SK-N-SH (cell line): ENCODE results near the gene RERG. TPM values are rescaled to one million over a fixed set of nuclear protein-coding genes. Genes with fewer than 3 reads are reported as not detected.

Experiments
- CTCF ChIA-PET: fragments of 300-600, 350-600 bp; formaldehyde crosslinking; extraction: SDS; loops from one replicate; lab custom pipeline; 2021; lab: Yijun Ruan, JAX
- POLR2A ChIA-PET: fragments of 350-600 bp; sonication (Branson Sonifier 250); formaldehyde crosslinking; extraction: SDS; loops from one replicate; lab custom pipeline; 2020; ENCODE audit warnings: antibody characterized with exemption, inconsistent platforms; lab: Yijun Ruan, JAX
- DNase-seq: peaks from one replicate; pipeline ENCODE4 v3.0.0; 2012
- H2AFZ ChIP-seq: fragments of 200-600 bp; sonication (generic); 2 replicates; pipeline ENCODE4 v1.8.1; 2016; ENCODE audit warnings: antibody characterized with exemption, mild to moderate bottlenecking, low read depth
- H3F3A ChIP-seq: fragments of 200-600 bp; sonication (generic); replicated peaks from 2 replicates; pipeline ENCODE3; 2016; ENCODE audit warnings: antibody characterized with exemption, mild to moderate bottlenecking; ENCODE audit not compliant: insufficient read depth
- H3K27ac ChIP-seq, 2 experiments: fragments of 200-500 bp in 1 of 2; fragments of 200-600 bp in 1 of 2; sonication (Bioruptor generic) in 1 of 2; sonication (generic), shearing (Covaris generic) in 1 of 2; 2 replicates each; pipeline versions ENCODE4 v1.5.1 to v1.6.1; 2014 to 2016; ENCODE audit warnings: low read depth in 2 of 2, inconsistent platforms in 1 of 2, low read length in 1 of 2, mild to moderate bottlenecking in 1 of 2, mixed read lengths in 1 of 2
- H3K27me3 ChIP-seq: fragments of 200-600 bp; sonication (generic), shearing (Covaris generic); 2 replicates; pipeline ENCODE4 v1.6.1; 2016; ENCODE audit warnings: mixed run types; ENCODE audit not compliant: insufficient read depth
- H3K36me3 ChIP-seq, 2 experiments: fragments of 200-500 bp in 1 of 2; fragments of 200-600 bp in 1 of 2; sonication (Bioruptor generic) in 1 of 2; sonication (generic) in 1 of 2; replicated peaks in 1 of 2; 2 replicates each; pipeline versions ENCODE3 to v1.5.1; 2014 to 2016; ENCODE audit warnings: low read length in 1 of 2, mild to moderate bottlenecking in 1 of 2; ENCODE audit not compliant: insufficient read depth in 2 of 2, control insufficient read depth in 1 of 2
- H3K4me1 ChIP-seq, 2 experiments: fragments of 200-500 bp in 1 of 2; fragments of 200-600 bp in 1 of 2; sonication (Bioruptor generic) in 1 of 2; sonication (generic), shearing (Covaris generic) in 1 of 2; 2 replicates each; pipeline versions ENCODE4 v1.5.1 to v1.6.1; 2014 to 2016; ENCODE audit warnings: low read depth in 1 of 2, low read length in 1 of 2, mixed run types in 1 of 2; ENCODE audit not compliant: insufficient read depth in 2 of 2, control insufficient read depth in 1 of 2
- H3K4me2 ChIP-seq: fragments of 200-600 bp; sonication (generic), shearing (Covaris generic); 2 replicates; pipeline ENCODE4 v1.6.1; 2017; ENCODE audit warnings: mixed run types
- H3K4me3 ChIP-seq, 2 experiments: fragments of 200-500 bp in 1 of 2; fragments of 200-600 bp in 1 of 2; sonication (Bioruptor generic) in 1 of 2; sonication (generic), shearing (Covaris generic) in 1 of 2; 2 replicates each; pipeline versions ENCODE4 v1.5.1 to v1.8.1; 2014 to 2016; ENCODE audit warnings: low read depth in 2 of 2, inconsistent platforms in 1 of 2, low read length in 1 of 2, mild to moderate bottlenecking in 1 of 2, mixed read lengths in 1 of 2, moderate library complexity in 1 of 2
- H3K79me2 ChIP-seq: fragments of 200-600 bp; sonication (generic); 2 replicates; pipeline ENCODE4 v1.8.1; 2017; ENCODE audit warnings: mild to moderate bottlenecking; ENCODE audit not compliant: insufficient read depth
- H3K9ac ChIP-seq: fragments of 200-600 bp; sonication (generic); 2 replicates; pipeline ENCODE4 v1.6.1; 2017; ENCODE audit warnings: mixed run types
- H3K9me2 ChIP-seq: fragments of 200-600 bp; sonication (generic); 2 replicates; pipeline ENCODE4 v1.6.1; 2017; ENCODE audit warnings: mixed run types
- H3K9me3 ChIP-seq: fragments of 200-600 bp; sonication (generic); 2 replicates; pipeline ENCODE4 v1.6.1; 2017; ENCODE audit warnings: mixed run types, mild to moderate bottlenecking, moderate library complexity
- H4K20me1 ChIP-seq: fragments of 200-600 bp; sonication (generic); 2 replicates; pipeline ENCODE4 v1.6.1; 2017; ENCODE audit warnings: mild to moderate bottlenecking, mixed run types; ENCODE audit not compliant: insufficient read depth
- CHD2 ChIP-seq: fragments of 150-350 bp; IDR thresholded peaks from 2 replicates; pipeline ENCODE4 v1.6.1; 2018; ENCODE audit warnings: low read length; ENCODE audit not compliant: partially characterized antibody
- EP300 ChIP-seq, 2 experiments: IDR thresholded peaks; 2 replicates each; pipeline versions ENCODE4 v1.4.0 to v1.6.1; 2012; ENCODE audit warnings: borderline replicate concordance in 1 of 2, low read depth in 1 of 2, low read length in 1 of 2
- FOXJ3 ChIP-seq: sonication (generic); formaldehyde crosslinking; IDR thresholded peaks from 2 replicates; pipeline ENCODE4 v1.5.1; 2020; ENCODE audit warnings: mild to moderate bottlenecking, missing genetic modification reagents
- GABPA ChIP-seq: IDR thresholded peaks from 2 replicates; pipeline ENCODE4 v1.4.0; 2012; ENCODE audit warnings: low read depth, mild to moderate bottlenecking
- NRF1 ChIP-seq: IDR thresholded peaks from 2 replicates; pipeline ENCODE4 v1.6.1; 2012; ENCODE audit warnings: low read depth, mild to moderate bottlenecking, low read length
- POLR2AphosphoS5 ChIP-seq: IDR thresholded peaks from 2 replicates; pipeline ENCODE4 v1.6.1; 2012; ENCODE audit warnings: low read depth, low read length
- RXRA ChIP-seq: IDR thresholded peaks from 2 replicates; pipeline ENCODE4 v1.4.0; 2012; ENCODE audit warnings: low read depth, mild to moderate bottlenecking, borderline replicate concordance
- SIN3A ChIP-seq: IDR thresholded peaks from 2 replicates; pipeline ENCODE4 v1.6.1; 2012; ENCODE audit warnings: low read depth, mild to moderate bottlenecking, low read length, moderate library complexity, borderline replicate concordance
- SMC3 ChIP-seq: IDR thresholded peaks from 2 replicates; pipeline ENCODE4 v1.6.1; 2012; ENCODE audit warnings: low read depth, low read length, improper control_type of control experiment
- TAF1 ChIP-seq: IDR thresholded peaks from 2 replicates; pipeline ENCODE4 v1.6.1; 2012; ENCODE audit warnings: low read depth, mild to moderate bottlenecking, low read length, moderate library complexity, borderline replicate concordance
- TEAD4 ChIP-seq: IDR thresholded peaks from 2 replicates; pipeline ENCODE4 v1.4.0; 2012; ENCODE audit warnings: mild to moderate bottlenecking, borderline replicate concordance; ENCODE audit not compliant: insufficient read depth
- YY1 ChIP-seq: IDR thresholded peaks from 2 replicates; pipeline ENCODE4 v1.4.0; 2012; ENCODE audit warnings: low read depth, mild to moderate bottlenecking
- WGBS: methylation state at CpG from one replicate; pipeline ENCODE4 v1.1.6; 2017; ENCODE audit warnings: low lambda C conversion rate; 5-methylcytosine and 5-hydroxymethylcytosine counted together
- polyA plus RNA-seq, 3 experiments: library from polyadenylated mRNA; depleted of rRNA; stranded (reverse); fragments of >200 nt; gene quantifications; 2 replicates each; pipeline ENCODE4 v1.2.3, GENCODE V29; 2012
- TF ChIP-seq, protein P1 (sequence below): IDR thresholded peaks from 2 replicates; pipeline ENCODE4 v1.4.0; 2012; ENCODE audit warnings: low read depth, borderline replicate concordance
- TF ChIP-seq, protein P2 (sequence below): fragments of 200-600 bp; sonication (generic); IDR thresholded peaks from 2 replicates; pipeline ENCODE4 v1.6.1; 2017; ENCODE audit warnings: antibody characterized with exemption, mild to moderate bottlenecking, moderate library complexity
- TF ChIP-seq, protein P3 (sequence below): IDR thresholded peaks from 2 replicates; pipeline ENCODE4 v1.6.1; 2012; ENCODE audit warnings: mild to moderate bottlenecking, low read depth, low read length, moderate library complexity
- TF ChIP-seq, protein P4 (sequence below): fragments of 150-350 bp; IDR thresholded peaks from 2 replicates; pipeline ENCODE4 v1.6.1; 2016; ENCODE audit warnings: mild to moderate bottlenecking, low read depth, low read length

The RERG gene
- polyA plus RNA-seq, 1 of the 3 experiments (the other 2 are of a cell fraction): 0.49 TPM

DNA sequence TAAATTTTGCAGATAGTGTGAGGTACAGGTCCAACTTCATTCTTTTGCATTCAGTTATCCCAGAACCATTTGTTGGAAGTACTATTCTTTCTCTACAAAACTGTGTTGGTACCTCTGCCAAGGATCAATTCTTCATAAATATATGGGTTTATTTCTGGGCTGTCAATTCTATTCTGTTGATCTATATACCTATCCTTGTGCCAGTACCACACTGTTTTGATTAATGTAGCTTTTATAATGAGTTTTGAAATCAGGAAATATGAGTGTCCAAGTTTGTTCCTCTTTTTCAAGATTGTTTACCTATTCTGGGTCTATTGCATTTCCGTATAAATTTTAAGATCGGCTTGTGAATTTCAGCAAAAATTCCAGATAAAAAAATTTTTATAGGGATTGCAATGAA lies 48.1 kb downstream of the RERG start:
- Histone ChIP-seq H3K27me3 (no peaks in the 10 kb centered on the region; the same call in 1 of the 2 replicates), H3K9me2 (no peaks in the 10 kb centered on the region), H3K9ac (no peak overlapping the region), H3K27ac (no peak overlapping the region), H3K36me3 (no peaks in the 10 kb centered on the region), H3K9me3 (peaks cover 5% of the 10 kb centered on the region; the same call in 1 of the 2 replicates), H3K4me2 (no peak overlapping the region), H3K79me2 (no peaks in the 10 kb centered on the region), H3K4me1 (no peaks in the 10 kb centered on the region), H3K4me3 (no peak overlapping the region), H2AFZ (no peak overlapping the region), H3F3A (no peaks in the 10 kb centered on the region), H4K20me1 (no peaks in the 10 kb centered on the region)
- TF ChIP-seq TEAD4 (no peak), YY1 (no peak), SIN3A (no peak), CHD2 (no peak), POLR2AphosphoS5 (no peak), EP300 (IDR thresholded peaks at IDR 0.05; ENCODE audit: borderline replicate concordance in 1 of 2, low read depth in 1 of 2, low read length in 1 of 2) (no peak), FOXJ3 (CRISPR knock-in tag) (no peak), GABPA (no peak), NRF1 (no peak)
- TF ChIP-seq, protein P1, sequence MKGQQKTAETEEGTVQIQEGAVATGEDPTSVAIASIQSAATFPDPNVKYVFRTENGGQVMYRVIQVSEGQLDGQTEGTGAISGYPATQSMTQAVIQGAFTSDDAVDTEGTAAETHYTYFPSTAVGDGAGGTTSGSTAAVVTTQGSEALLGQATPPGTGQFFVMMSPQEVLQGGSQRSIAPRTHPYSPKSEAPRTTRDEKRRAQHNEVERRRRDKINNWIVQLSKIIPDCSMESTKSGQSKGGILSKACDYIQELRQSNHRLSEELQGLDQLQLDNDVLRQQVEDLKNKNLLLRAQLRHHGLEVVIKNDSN: no peak
- TF ChIP-seq, protein P2, sequence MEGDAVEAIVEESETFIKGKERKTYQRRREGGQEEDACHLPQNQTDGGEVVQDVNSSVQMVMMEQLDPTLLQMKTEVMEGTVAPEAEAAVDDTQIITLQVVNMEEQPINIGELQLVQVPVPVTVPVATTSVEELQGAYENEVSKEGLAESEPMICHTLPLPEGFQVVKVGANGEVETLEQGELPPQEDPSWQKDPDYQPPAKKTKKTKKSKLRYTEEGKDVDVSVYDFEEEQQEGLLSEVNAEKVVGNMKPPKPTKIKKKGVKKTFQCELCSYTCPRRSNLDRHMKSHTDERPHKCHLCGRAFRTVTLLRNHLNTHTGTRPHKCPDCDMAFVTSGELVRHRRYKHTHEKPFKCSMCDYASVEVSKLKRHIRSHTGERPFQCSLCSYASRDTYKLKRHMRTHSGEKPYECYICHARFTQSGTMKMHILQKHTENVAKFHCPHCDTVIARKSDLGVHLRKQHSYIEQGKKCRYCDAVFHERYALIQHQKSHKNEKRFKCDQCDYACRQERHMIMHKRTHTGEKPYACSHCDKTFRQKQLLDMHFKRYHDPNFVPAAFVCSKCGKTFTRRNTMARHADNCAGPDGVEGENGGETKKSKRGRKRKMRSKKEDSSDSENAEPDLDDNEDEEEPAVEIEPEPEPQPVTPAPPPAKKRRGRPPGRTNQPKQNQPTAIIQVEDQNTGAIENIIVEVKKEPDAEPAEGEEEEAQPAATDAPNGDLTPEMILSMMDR: no peak
- CTCF ChIA-PET: no interaction called here
- WGBS: 76% methylated on average over 2 of the region's 2 CpGs
- POLR2A ChIA-PET: no interaction called here
- no peak for DNase-seq

DNA sequence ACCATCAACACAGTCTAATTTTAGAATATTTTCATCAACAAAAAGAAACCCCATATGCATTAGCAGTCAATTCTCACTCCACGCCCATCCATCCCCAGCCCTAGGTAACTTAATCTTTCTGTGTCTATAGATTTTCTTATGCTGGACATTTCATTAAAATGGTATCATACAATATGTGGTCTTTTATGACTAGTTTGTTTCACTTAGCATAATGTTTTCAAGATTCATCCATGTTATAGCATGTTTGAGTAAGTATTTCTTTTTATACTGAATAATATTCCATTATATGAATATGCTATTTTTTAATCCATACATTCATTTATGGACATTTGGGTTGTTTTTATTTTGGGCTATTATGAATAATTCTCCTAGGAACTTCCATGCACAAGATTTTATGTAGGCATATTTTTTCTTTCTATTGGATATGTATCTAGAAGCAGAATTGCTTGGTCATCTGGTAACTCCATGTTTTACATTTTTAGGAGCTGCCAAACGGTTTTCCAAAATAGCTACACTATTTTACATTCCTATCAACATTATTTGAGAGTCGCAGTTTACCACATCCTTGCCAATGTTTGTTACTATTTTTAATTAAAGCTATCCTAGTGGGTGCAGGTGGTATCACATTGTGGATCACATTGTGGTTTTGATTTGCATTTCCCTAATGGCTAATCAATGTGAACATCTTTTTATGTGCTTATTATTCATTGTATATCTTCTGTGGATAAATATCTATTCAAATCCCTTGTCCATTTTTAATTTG lies 49.0 kb downstream of the RERG start:
- ChIA-PET POLR2A (no interaction called here), CTCF (interaction anchor here (0.8 kb wide), 1 partner anchor 600 kb away, joined by 3 read pairs; no protein-coding TSS in a partner anchor)
- Histone ChIP-seq H3K36me3 (no peaks in the 10 kb centered on the region), H3K4me1 (no peaks in the 10 kb centered on the region), H3K4me2 (no peak overlapping the region), H3K9me3 (peaks cover 5% of the 10 kb centered on the region; the same call in 1 of the 2 replicates), H3K27me3 (no peaks in the 10 kb centered on the region; the same call in 1 of the 2 replicates), H2AFZ (no peak overlapping the region), H4K20me1 (no peaks in the 10 kb centered on the region), H3K9ac (no peak overlapping the region), H3K27ac (no peak overlapping the region), H3K9me2 (no peaks in the 10 kb centered on the region), H3K4me3 (no peak overlapping the region), H3F3A (no peaks in the 10 kb centered on the region), H3K79me2 (no peaks in the 10 kb centered on the region)
- 21% methylated on average over 3 of the region's 3 CpGs for WGBS
- TF ChIP-seq GABPA (no peak), TAF1 (no peak), SMC3 (no peak), NRF1 (no peak), RXRA (no peak), TEAD4 (no peak)
- TF ChIP-seq, protein P1: no peak
- TF ChIP-seq, protein P3, sequence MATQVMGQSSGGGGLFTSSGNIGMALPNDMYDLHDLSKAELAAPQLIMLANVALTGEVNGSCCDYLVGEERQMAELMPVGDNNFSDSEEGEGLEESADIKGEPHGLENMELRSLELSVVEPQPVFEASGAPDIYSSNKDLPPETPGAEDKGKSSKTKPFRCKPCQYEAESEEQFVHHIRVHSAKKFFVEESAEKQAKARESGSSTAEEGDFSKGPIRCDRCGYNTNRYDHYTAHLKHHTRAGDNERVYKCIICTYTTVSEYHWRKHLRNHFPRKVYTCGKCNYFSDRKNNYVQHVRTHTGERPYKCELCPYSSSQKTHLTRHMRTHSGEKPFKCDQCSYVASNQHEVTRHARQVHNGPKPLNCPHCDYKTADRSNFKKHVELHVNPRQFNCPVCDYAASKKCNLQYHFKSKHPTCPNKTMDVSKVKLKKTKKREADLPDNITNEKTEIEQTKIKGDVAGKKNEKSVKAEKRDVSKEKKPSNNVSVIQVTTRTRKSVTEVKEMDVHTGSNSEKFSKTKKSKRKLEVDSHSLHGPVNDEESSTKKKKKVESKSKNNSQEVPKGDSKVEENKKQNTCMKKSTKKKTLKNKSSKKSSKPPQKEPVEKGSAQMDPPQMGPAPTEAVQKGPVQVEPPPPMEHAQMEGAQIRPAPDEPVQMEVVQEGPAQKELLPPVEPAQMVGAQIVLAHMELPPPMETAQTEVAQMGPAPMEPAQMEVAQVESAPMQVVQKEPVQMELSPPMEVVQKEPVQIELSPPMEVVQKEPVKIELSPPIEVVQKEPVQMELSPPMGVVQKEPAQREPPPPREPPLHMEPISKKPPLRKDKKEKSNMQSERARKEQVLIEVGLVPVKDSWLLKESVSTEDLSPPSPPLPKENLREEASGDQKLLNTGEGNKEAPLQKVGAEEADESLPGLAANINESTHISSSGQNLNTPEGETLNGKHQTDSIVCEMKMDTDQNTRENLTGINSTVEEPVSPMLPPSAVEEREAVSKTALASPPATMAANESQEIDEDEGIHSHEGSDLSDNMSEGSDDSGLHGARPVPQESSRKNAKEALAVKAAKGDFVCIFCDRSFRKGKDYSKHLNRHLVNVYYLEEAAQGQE: no peak
- TF ChIP-seq, protein P4, sequence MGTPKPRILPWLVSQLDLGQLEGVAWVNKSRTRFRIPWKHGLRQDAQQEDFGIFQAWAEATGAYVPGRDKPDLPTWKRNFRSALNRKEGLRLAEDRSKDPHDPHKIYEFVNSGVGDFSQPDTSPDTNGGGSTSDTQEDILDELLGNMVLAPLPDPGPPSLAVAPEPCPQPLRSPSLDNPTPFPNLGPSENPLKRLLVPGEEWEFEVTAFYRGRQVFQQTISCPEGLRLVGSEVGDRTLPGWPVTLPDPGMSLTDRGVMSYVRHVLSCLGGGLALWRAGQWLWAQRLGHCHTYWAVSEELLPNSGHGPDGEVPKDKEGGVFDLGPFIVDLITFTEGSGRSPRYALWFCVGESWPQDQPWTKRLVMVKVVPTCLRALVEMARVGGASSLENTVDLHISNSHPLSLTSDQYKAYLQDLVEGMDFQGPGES: no peak
- no peak for DNase-seq
